NCI-H446 treated with DMSO at 0.1 percent for 48 hours (cell line): ENCODE measurements around the gene CYB5R3.

Experiments
- DNase-seq: peaks from one replicate; lab custom pipeline; 2025; lab: John Stamatoyannopoulos, UW

The CYB5R3 gene

DNA sequence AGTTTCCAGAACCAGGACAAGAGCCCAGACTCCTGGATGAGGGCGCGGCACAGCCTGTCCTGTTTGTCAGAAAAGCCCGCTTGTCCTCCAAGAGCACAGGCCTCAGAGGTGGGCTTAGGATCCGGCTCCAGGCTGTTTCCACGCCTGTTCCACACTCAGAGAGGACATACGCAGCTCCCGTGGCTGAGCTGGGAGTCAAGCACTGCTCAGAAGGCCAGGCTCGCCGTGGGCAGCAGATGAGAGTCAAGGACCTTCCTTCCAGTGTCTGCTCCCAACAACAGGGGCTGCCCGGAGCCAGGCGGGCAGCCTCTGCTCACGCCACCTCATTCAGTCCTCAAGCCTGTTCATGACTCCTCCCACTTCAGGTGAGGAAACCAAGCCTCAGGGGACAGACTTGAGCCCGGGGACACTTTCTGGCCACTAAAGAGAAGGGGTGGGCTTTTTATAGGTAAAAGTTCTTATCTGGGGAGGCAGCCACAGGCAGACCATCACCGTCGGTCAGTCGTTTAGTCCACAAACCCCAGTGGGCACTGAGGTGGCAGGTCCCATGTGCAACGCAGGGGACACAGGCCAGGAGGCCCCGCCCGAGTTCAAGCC is 3.8 kb downstream of the CYB5R3 start:
- no peak for DNase-seq

GRCh38 chr22:42644422-42645340 is 4.5 kb downstream of the CYB5R3 start:
- DNase-seq: no peak

GRCh38 chr22:42643634-42644421 is 5.4 kb downstream of the CYB5R3 start:
- DNase-seq: no peak

- DNase-seq: no peak
These were observed 6.2 kb downstream of the CYB5R3 start for GRCh38 chr22:42642806-42643633.

DNA sequence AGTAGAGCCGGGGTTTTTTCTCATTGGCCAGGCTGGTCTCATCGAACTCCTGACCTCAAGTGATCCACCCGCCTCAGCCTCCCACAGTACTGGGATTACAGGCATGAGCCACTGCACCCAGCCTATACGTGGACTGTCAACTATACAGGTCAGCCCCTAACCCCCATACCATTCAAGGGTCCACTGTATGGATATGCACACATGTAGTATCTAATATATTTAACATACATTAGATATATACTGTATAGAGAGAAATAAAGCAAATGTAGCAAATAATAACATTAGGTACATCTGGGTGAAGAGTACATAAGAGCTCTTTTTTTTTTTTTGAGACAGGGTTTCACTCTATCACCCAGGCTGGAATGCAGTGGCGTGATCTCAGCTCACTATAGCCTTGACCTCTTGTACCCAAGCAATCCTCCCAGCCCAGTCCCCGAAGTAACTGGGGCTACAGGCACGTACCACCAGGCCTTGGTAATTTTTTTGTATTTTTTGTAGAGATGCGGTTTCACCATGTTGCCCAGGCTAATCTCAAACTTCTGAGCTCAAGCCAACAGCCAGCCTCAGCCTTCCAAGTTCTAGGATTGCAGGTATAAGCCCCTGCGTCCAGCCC is 7.3 kb downstream of the CYB5R3 start:
- DNase-seq: no peak

DNA sequence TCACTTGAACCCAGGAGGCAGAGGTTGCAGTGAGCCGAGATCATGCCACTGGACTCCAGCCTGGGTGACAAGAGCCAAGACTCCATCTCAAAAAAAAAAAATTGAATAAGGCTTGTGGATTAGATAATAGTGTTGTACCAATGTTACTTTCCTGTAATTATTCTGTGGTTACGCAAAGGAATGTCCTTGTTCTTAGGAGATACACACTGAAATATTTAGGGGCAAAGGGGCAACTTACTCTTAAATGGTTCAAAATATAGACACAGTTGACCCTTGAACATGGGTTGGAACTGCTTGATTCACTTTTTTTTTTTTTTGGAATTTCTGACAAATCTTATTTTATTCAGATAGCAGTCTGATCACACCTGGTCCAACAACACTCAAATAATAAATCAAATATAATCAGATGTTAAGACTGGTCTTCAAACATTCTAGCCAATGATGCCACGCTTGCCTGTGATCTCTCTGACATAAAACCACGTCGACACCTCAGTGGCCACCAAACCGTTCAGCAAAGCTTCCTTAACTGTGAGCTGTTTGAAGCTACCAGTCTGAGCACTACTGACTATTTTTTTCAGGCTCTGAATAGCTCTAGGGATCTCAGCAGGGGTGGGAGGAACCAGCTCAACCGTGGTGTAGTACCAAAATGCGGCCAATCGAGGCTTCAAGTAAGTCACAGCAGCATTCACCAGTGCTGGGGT is 9.5 kb downstream of the CYB5R3 start:
- no peak for DNase-seq

GRCh38 chr22:42637555-42637954 is 11.6 kb downstream of the CYB5R3 start:
- DNase-seq: no peak

- DNase-seq: no peak
These were observed 12.7 kb downstream of the CYB5R3 start for GRCh38 chr22:42636506-42636905.

GRCh38 chr22:42635531-42635930 is 13.7 kb downstream of the CYB5R3 start:
- no peak for DNase-seq

DNA sequence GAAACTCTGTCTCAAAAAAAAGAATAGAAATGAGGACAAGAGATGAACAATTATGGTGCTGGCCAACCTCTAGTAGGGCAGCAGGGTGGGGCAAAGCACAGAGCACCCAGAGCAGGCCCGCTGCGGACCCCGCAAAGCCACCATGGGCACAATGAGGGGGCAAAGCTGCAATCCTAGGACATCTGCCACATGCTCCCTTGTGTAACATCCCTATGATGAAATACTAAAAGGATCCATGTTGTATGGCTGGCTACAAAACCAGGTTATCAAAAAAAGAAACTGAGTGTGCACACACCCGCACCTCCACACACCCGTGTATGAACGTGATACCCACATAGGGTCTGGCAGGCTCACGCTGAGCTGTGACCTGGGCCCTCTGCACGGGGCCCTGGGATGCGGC is 16.2 kb downstream of the CYB5R3 start:
- DNase-seq: no peak

- no peak for DNase-seq
These were observed 17.1 kb downstream of the CYB5R3 start for GRCh38 chr22:42632096-42632495.

DNA sequence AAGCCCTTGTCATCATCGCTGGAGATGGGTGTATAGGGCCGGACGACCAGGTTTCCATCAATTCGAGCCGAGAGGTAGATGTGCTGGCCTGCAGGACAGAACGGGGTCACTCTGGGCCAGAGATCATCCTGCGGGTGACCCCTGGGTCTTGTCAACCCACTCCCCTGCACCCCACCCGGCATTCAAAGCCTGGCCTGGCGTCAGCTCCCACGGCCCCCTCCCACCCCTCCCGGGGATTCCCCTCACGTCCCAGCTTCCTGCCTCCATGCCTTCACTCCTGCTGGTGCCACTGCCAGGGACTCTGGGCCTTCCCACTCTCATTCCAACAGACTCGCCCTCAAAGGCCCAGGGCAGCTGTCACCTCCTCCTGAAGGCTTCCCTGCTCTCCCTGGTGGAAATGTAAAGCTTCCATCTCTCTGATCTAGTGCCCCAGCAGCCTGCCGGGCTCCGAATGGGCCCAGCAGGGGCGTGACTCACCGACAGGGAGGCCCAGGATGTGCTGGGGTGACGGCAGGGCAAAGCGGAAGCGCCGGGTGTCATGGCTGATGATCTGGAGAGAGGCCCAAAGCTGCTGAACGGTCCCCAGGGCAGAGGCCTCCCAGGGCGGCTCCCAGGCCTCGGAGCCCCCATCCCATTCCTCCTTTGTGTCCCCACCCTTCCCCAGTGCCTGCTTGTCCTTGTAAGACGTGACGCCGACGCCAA is 18.1 kb downstream of the CYB5R3 start:
- DNase-seq: no peak

DNA sequence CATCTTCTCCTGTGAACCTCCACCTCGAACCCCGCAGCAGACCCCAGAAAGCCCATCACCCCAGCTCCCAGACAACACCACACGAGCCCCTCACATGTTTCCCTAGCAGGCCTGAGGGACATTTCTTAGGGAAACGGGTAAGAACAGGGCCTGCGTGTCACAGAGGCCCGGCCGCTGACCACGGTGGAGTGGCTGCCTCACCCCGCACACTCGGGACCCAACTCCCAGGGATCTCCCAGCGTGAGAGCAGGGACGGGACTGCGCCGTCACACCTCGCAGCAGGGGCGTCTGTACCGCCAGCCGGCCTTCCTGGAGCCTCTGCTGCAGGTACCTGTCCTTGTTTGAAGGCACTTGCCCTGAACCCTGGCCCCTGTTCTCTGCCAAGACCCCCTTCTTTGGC is 19.0 kb downstream of the CYB5R3 start:
- no peak for DNase-seq

GRCh38 chr22:42627981-42628380 is 21.2 kb downstream of the CYB5R3 start:
- DNase-seq: no peak

GRCh38 chr22:42626951-42627625 is 22.1 kb downstream of the CYB5R3 start:
- DNase-seq: no peak

- DNase-seq: no peak
These were observed 22.8 kb downstream of the CYB5R3 start for GRCh38 chr22:42626431-42626830.

DNA sequence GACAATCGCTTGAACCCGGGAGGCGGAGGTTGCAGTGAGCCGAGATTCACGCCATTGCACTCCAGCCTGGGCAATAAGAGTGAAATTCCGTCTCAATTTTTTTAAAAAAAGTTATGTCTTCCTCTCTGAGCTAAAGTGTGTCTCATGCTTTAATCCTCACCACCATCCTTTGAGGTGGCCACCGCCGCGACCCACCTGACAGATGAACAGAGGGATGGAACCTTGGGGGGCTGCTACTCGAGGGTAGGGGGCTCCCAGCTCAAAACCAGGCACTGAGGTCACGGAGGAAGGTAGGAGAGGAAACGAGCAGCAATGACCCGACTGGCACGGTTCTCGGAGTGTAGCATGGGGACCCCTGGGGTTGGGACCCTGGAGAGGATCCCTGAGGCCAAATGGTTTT is 23.8 kb downstream of the CYB5R3 start:
- no peak for DNase-seq

- no peak for DNase-seq
These were observed 24.6 kb downstream of the CYB5R3 start for GRCh38 chr22:42624551-42625106.

DNA sequence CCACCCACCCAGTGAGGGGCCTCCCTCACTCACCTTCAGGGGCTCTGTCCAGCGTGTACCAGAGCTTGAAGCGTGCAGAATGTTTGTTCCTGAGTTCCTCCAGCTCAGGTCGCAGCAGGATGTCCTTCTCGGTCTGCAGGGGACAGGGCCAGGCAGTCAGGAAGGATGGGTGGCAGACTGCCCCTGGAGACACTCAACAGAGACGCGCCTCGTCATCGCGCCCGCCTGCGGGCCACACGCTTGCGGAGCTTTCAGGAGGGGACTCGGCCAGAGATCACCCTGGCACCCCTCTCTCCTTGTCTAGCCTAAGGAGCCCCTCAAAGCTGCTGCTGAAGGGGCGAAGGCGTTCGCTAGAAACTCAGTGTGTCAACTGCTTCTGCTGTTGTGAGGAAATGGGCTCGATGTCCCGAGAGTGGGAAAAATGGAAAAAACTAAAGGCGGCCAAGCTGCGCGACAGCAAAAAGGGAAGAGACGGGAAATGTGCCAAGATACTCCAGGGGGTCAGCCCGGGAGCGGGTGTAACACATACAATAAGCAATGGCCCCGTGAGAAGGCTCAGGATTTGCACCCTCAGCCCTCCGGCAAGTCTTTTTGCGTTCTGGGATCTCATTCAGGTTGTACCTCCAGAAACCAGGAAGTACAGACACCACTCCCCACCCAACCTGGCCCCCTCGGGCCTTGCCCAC is 25.3 kb downstream of the CYB5R3 start:
- no peak for DNase-seq
